DMS79 (cell line): ENCODE measurements around the gene RP2.

ENCODE experiments used
- DNase-seq: peaks from one replicate; lab custom pipeline; 2025; lab: John Stamatoyannopoulos, UW

The RP2 gene

DNA sequence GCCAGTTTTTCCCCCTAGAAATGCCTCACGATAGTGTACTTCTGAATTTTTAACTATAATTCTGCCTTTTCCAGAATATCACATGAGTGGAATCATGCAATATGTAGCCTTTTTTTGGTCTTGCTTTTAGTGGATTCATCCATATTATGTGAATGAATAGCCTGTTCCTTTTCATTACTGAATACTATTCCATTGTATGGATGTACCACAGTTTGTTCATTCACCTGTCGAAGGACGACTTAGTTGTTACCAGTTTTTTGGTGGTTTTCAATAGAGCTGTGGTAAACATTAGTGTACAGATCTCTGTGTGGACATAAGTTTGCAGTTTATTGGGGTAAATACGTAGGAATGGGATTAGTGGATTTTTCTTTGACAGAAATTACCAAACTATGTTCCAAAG lies 83.4 kb downstream of the RP2 start:
- DNase-seq: no peak

DNA sequence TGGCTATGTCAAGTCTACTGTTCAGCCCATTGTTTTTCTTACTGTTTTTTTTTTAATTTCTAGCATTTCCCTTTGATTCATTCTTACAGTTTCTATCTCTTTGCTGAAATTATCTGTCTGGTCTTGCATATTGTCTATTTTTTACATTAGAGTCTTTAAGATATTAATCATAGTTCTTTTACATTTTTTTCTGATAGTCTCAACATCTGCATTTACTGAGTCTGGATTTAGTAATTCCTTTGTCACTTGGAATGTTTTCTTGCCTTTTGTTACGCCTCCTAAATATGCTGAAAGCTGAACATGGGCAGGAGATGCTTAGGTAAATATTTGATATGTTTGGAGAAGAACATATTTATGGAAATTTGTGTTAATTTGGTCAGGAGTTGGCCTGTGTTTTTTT lies 85.8 kb downstream of the RP2 start:
- no peak for DNase-seq

DNA sequence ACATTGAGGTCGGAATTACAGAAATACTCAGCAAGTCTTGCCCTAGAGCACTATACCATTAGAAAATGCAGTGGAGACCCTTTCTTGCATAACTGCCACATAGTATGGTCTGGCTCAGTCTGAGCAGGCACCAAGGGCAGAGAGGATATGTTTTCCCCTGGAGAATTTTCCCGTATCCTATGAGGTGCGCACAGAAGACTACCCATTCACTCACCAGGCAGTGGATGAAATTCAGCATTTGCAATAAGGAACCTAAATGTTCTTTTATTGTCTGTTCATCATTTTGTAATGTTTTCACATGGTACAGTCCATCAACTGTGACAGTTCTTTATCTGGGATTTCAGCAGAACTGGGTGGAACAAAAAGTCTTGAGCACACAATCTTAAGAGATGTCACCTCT lies 90.9 kb downstream of the RP2 start:
- DNase-seq: no peak

DNA sequence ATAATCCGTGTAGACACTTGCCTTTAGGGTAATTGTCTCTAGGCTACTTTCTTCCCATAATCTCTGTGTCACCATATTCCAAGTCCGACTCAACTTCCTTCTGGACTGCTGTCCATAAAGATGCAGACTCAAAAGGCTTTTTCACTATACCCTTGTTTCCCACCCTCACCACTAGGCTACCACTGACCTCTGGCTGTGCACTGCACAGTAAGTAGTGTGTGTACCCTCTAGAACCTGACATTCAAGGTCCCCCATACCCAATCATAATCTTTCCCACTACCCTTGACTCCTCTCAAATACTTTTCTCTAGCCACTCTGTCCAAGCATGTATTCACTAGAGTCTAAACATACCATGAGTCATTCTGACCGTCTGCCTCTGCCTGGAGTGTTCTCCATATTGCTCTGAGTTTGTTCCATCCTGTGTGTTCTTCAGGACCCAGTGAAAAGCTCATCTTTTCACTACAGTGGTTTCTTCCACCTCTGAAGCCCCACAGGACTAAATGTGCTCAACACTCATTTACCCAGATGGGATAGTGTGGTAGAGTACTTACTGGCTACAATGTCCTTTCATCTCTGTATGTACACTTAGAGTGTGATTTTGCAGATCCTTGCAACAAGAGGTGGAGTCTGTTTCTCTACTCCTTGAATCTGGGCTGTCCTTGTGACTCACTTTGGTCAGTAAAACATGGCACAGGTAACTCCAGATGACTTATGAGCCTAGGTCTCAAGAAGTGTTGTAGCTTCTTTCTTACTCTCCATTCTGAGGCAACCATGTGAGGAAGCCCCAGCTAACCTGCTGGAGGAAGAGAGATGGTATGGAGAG lies 92.8 kb downstream of the RP2 start:
- no peak for DNase-seq
